Skeletal muscle tissue (tissue), 4 donors: Measurements from ENCODE around the gene KNDC1. TPM values are rescaled to one million over a fixed set of nuclear protein-coding genes. Genes with fewer than 3 reads are reported as not detected.

ENCODE experiments used
- H3K27ac ChIP-seq: one replicate; pipeline ENCODE4 v1.7.0; 2013; ENCODE audit warnings: mild to moderate bottlenecking, low read depth, low read length, inconsistent platforms
- H3K27me3 ChIP-seq, 3 donors: one replicate each; pipeline ENCODE4 v1.7.0; 2013; ENCODE audit warnings: low read length in 3 of 3; ENCODE audit not compliant: control insufficient read depth in 3 of 3, insufficient read depth in 3 of 3
- H3K36me3 ChIP-seq, 3 donors: one replicate each; pipeline ENCODE4 v1.7.0; 2013; ENCODE audit warnings: low read length in 3 of 3; ENCODE audit not compliant: control insufficient read depth in 3 of 3, insufficient read depth in 3 of 3
- H3K4me1 ChIP-seq, 3 donors: one replicate each; pipeline ENCODE4 v1.7.0; 2013; ENCODE audit warnings: low read length in 3 of 3, mild to moderate bottlenecking in 3 of 3; ENCODE audit not compliant: control insufficient read depth in 3 of 3, insufficient read depth in 3 of 3
- H3K4me3 ChIP-seq, 3 donors: one replicate each; pipeline ENCODE4 v1.7.0; 2013; ENCODE audit warnings: low read length in 3 of 3
- H3K9ac ChIP-seq, 3 donors: one replicate each; pipeline ENCODE4 v1.7.0; 2013; ENCODE audit warnings: low read length in 3 of 3, mild to moderate bottlenecking in 3 of 3, moderate library complexity in 2 of 3, low read depth in 1 of 3
- H3K9me3 ChIP-seq, 3 donors: one replicate each; pipeline ENCODE4 v1.7.0; 2013; ENCODE audit warnings: low read length in 3 of 3; ENCODE audit not compliant: control insufficient read depth in 3 of 3
- total RNA-seq: library from RNA; depleted of rRNA; stranded (reverse); fragments of >200 nt; gene quantifications from one replicate; pipeline ENCODE4 v1.2.3, GENCODE V29; 2014
- donor health status: Osteomylitis.

Gene KNDC1
- total RNA-seq, 1 donor from 2014 or later, result 0.52 TPM

DNA sequence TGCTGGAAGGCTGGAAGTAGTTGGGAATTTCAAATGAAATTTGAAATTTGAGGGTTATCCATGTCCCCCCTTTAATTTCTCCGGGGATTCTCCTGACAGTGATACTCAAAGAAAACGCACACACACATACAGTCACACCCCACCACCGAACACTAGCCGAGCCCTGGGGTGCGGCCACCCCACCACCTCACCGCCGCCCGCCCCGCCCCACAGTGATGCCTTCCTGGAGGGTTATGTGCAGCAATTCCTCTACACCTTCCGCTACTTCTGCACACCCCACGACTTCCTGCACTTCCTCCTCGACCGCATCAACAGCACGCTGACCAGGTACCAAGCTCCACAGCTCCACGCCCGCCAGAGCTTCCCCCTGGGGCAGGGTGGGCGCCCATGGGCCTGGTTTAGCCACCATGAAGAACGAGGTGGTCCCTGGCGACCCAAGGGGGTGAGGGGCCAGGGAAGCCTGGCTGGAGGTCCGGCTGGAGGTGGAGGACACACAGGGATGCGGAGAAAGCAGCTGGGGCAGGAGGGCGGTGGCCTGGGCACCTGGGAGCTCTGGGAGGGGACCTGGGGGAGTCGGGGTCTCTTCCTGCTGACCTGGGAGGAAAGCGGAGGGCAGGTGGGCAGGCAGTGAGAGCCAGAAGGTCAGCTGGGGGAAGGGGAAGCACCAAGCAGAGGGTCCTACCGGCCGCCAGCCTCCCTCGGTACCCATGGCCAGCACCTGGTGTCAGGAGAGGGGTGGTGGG, 50.5 kb downstream of the KNDC1 start:
- Histone ChIP-seq H3K4me3 (no peak overlapping the region), H3K9ac (no peak overlapping the region), H3K36me3 (no peaks in the 10 kb centered on the region), H3K27ac (no peak overlapping the region), H3K9me3 (no peaks in the 10 kb centered on the region), H3K27me3 (peaks cover 20 to 44% (median 39%) of the 10 kb centered on the region in 3 donors), H3K4me1 (no peaks in the 10 kb centered on the region)

GRCh38 chr10:133211141-133211830, 51.3 kb downstream of the KNDC1 start:
- H3K9me3 ChIP-seq, result no peaks in the 10 kb centered on the region
- H3K27me3 ChIP-seq, result peaks cover 20 to 44% (median 42%) of the 10 kb centered on the region in 3 donors
- H3K4me1 ChIP-seq, result no peaks in the 10 kb centered on the region
- H3K4me3 ChIP-seq, result no peak overlapping the region
- no peak overlapping the region for H3K9ac ChIP-seq
- H3K27ac ChIP-seq, result no peak overlapping the region
- H3K36me3 ChIP-seq, result no peaks in the 10 kb centered on the region

DNA sequence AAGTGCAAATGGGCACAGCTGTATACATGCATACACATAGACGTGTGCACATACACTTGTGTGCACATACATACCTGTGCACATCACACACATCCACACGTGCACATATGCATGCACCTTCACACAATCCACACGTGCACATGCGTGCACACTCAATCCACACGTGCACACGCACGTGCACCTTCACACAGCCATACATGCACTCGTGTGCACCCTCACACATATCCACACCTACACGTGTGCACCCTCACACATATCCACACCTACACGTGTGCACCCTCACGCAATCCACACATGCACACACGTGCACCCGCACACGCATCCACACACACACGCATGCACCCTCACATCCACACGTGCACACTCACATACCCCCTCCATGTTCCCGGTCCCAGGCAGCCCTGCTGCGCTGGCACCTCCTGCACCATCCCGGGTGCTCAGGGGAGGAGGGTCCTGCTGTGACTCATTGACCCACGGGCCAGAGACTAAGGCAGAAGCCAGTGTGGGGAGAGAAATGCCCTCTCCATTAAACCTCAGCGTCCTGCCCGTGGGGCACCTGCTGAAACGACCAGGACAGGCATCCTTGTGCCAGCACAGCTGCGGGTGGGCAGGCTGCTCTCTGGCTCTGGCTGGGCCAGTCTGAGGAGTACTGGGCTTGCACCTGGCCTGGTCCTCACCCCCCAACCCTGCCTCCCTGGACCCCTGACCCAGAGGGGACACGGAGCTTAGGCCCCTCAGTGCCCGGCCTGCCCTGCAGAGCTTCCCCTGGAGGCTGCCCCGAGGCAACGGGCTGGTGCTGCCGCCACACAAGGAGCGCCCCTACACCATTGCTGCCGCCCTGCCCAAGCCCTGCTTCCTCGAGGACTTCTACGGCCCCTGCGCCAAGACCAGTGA, 52.2 kb downstream of the KNDC1 start:
- Histone ChIP-seq H3K27me3 (peaks cover 20 to 42% (median 39%) of the 10 kb centered on the region in 3 donors), H3K4me1 (no peaks in the 10 kb centered on the region), H3K9me3 (no peaks in the 10 kb centered on the region), H3K36me3 (no peaks in the 10 kb centered on the region), H3K9ac (no peak overlapping the region), H3K4me3 (no peak overlapping the region), H3K27ac (no peak overlapping the region)

DNA sequence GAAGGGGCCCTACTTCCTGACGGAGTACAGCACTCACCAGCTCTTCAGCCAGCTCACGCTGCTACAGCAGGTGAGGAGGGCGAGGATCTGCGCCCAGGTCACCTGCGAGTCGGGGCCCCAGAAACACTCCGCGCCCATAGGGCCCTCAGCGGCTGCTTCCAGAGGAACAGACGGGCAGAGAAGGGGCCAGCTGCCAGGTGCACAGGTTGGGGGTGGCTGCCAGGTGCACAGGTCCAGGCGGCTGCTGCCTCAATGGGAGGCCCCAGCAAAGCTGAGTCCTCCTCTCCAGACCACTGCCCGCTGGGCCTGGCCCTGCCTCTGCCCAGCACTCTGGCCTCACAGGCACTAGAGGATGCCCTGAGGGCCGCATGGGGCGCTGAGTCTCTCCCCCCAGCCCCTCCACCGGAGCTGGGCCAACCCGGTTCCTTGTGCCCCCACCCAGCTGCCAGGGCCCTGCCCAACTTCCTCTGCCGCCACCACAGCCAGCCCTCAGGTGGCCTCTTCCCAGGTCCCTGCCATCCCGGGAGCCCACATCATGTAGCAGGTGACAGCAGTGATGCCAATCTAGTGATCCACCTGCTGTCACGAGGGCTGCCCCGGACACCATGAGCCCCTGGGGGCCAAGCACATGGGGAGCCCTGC, 53.0 kb downstream of the KNDC1 start:
- Histone ChIP-seq H3K4me1 (no peaks in the 10 kb centered on the region), H3K9me3 (no peaks in the 10 kb centered on the region), H3K36me3 (no peaks in the 10 kb centered on the region), H3K27ac (no peak overlapping the region), H3K27me3 (peaks cover 20 to 43% (median 37%) of the 10 kb centered on the region in 3 donors), H3K9ac (no peak overlapping the region), H3K4me3 (no peak overlapping the region)

DNA sequence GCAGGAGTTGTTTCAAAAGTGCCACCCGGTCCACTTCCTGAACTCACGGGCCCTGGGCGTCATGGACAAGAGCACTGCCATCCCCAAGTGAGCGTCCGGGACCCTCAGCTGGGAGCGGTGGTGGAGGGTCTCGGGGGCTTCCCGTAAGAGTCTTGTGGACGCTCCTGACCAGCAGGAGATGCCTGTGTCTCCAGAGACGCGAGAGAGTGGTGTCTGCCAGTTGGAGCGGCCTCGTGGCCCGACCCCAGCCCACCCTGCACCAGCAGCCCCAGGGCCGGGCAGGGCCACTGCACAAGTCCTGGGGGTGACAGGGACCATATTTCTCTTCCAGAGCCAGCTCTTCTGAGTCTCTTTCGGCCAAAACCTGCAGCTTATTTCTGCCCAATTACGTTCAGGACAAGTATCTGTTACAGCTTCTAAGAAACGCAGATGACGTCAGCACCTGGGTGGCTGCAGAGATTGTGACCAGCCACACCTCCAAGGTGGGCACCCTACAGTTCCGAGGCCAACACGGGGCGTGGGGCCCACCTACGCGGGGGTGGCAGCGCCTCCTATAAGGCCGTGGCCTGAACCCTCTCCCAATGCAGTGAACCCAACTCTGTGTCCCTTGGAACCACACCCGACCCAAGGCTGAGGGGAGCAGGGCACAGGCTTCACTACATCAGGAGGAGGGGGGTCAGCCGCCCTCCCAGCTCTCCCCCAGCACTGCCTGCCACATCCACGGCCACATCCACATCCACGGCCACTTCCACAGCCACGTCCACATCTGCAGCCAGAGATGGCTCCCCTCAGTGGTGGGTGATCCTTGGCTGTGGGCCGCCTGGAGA, 53.8 kb downstream of the KNDC1 start:
- Histone ChIP-seq H3K9ac (no peak overlapping the region), H3K4me3 (no peak overlapping the region), H3K9me3 (no peaks in the 10 kb centered on the region), H3K4me1 (no peaks in the 10 kb centered on the region), H3K36me3 (no peaks in the 10 kb centered on the region), H3K27me3 (peaks cover 24 to 52% (median 36%) of the 10 kb centered on the region in 3 donors), H3K27ac (no peak overlapping the region)

- Histone ChIP-seq H3K9ac (no peak overlapping the region), H3K9me3 (no peaks in the 10 kb centered on the region), H3K36me3 (no peaks in the 10 kb centered on the region), H3K27me3 (peaks cover 26 to 58% (median 44%) of the 10 kb centered on the region in 3 donors), H3K4me3 (no peak overlapping the region), H3K4me1 (no peaks in the 10 kb centered on the region), H3K27ac (no peak overlapping the region)
Observed at GRCh38 chr10:133214468-133215410, 54.7 kb downstream of the KNDC1 start.

DNA sequence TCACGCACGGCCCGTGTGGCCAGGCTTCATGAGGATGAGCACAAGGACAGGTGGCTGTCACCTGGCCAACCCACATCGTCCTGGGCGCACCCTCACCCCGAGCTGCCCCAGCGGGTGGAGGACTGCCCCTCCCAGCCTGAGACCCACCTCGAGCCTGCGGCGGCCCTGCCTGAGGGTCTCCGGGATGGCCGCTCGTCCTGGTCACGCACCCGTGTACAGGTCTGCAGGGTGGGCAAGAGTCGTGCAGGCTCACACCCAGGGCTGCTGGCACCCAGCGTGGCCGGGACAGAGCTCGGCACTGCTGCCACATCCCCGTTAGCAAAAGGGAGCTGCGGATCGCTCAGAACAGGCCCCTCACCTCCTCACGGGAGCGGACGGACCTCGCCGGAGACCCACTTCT, 55.6 kb downstream of the KNDC1 start:
- Histone ChIP-seq H3K36me3 (no peaks in the 10 kb centered on the region), H3K4me1 (no peaks in the 10 kb centered on the region), H3K27me3 (peaks cover 26 to 59% (median 44%) of the 10 kb centered on the region in 3 donors), H3K9me3 (no peaks in the 10 kb centered on the region), H3K4me3 (no peak overlapping the region), H3K9ac (no peak overlapping the region), H3K27ac (no peak overlapping the region)

DNA sequence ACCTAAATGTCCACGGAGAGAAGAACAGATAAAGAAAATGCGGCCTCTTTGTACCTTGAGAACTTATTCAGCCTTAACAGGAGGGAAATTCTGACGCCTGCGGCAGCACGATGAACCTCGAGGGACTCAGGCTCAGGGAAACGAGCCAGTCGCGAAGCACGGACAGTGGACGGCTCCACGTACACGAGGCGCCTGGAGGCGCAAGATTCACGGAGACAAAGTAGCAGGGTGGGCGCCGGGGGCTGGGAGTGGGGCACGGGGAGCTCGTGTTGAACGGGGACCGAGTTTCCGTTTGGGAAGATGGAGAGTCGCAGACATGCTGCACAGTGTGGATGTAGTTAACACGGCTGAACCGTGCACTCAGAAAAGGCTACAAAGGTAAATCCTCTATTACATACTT, 56.8 kb downstream of the KNDC1 start:
- no peak overlapping the region for H3K27ac ChIP-seq
- no peak overlapping the region for H3K9ac ChIP-seq
- H3K4me3 ChIP-seq, result no peak overlapping the region
- peaks cover 32 to 66% (median 47%) of the 10 kb centered on the region in 3 donors for H3K27me3 ChIP-seq
- no peaks in the 10 kb centered on the region for H3K4me1 ChIP-seq
- no peaks in the 10 kb centered on the region for H3K9me3 ChIP-seq
- no peaks in the 10 kb centered on the region for H3K36me3 ChIP-seq
